ENCODE results near the gene IQCN.
A peak's percentile ranks its signal among the peaks of the same experiment; 100 is the strongest.

Gene IQCN

DNA sequence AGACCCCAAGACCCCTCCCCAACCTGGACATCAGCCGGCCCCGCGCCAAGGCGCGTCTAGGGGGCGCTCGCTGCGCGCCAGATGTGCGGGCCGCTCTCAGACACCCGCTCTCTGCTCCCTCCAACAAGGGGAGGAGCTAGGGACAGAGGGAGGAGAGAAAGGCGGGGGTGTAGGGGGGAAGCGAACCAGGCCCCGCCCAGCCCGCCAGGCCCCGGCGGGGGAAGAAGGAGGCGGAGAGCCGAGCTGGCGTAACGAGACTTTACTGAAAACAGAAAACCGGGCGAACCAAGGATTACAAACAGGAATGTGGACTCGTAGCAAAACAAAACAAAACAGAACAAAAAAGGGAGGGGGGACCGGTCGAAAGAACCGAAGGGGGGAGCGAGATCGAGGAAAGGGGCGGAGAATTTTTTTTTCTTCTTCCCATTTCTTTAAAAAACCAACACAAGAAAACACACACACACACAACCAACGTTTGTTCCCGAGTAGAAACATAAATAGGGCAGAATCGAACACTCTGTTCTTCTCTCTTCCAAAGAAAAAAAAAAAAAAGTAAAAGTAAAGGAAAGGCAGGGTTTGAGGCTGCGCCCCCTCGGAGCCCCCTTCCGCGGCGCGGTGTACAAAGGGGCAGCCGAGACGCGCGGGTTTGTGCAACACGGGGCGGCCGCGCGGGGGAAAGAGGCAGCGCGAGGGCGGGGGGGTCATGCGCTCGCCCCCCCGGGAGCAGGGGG is 5.4 kb upstream of the IQCN start (continued):
- TF ChIP-seq WT1 (tag by site-specific recombination; IDR thresholded peaks at IDR 0.05): 0 out of 2 replicates have a peak, but pooled peaks have one; percentile 35
- peak; percentile 24; the same call in 1 of the 2 replicates for TF ChIP-seq ZNF623 (tag by site-specific recombination; IDR thresholded peaks at IDR 0.05)
- TF ChIP-seq, protein P1, sequence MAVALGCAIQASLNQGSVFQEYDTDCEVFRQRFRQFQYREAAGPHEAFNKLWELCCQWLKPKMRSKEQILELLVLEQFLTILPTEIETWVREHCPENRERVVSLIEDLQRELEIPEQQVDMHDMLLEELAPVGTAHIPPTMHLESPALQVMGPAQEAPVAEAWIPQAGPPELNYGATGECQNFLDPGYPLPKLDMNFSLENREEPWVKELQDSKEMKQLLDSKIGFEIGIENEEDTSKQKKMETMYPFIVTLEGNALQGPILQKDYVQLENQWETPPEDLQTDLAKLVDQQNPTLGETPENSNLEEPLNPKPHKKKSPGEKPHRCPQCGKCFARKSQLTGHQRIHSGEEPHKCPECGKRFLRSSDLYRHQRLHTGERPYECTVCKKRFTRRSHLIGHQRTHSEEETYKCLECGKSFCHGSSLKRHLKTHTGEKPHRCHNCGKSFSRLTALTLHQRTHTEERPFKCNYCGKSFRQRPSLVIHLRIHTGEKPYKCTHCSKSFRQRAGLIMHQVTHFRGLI (tag by site-specific recombination; IDR thresholded peaks at IDR 0.05): no peak
- peak; percentile 73 for TF ChIP-seq ZBTB8A (tag by site-specific recombination; IDR thresholded peaks at IDR 0.05)
- no peak for TF ChIP-seq YY1 (tag by site-specific recombination; IDR thresholded peaks at IDR 0.05)
- TF ChIP-seq ZNF843 (tag by site-specific recombination; IDR thresholded peaks at IDR 0.05): no peak; the same call in 1 of the 2 replicates
- no peak for TF ChIP-seq ZSCAN16 (tag by site-specific recombination; IDR thresholded peaks at IDR 0.05)
- TF ChIP-seq ZNF571 (tag by site-specific recombination; IDR thresholded peaks at IDR 0.05): no peak
- no peak for TF ChIP-seq ZNF184 (tag by site-specific recombination; IDR thresholded peaks at IDR 0.05)
- TF ChIP-seq ZNF292 (tag by site-specific recombination; IDR thresholded peaks at IDR 0.05; ENCODE audit: borderline replicate concordance, low read depth): no peak
- no peak for TF ChIP-seq ZNF423 (tag by site-specific recombination; IDR thresholded peaks at IDR 0.05)
- no peak for TF ChIP-seq ZNF529 (tag by site-specific recombination; IDR thresholded peaks at IDR 0.05; ENCODE audit: insufficient replicate concordance)
- TF ChIP-seq KLF16 (tag by site-specific recombination; IDR thresholded peaks at IDR 0.05): peak; percentile 59; the same call in 1 of the 2 replicates
- TF ChIP-seq ZNF2 (tag by site-specific recombination; IDR thresholded peaks at IDR 0.05): peak; percentile 64; the same call in 1 of the 2 replicates
- peak; percentile 88 for TF ChIP-seq SP2 (tag by site-specific recombination; IDR thresholded peaks at IDR 0.05)
- TF ChIP-seq ZNF114 (tag by site-specific recombination; IDR thresholded peaks at IDR 0.05): no peak
- TF ChIP-seq, protein P2, sequence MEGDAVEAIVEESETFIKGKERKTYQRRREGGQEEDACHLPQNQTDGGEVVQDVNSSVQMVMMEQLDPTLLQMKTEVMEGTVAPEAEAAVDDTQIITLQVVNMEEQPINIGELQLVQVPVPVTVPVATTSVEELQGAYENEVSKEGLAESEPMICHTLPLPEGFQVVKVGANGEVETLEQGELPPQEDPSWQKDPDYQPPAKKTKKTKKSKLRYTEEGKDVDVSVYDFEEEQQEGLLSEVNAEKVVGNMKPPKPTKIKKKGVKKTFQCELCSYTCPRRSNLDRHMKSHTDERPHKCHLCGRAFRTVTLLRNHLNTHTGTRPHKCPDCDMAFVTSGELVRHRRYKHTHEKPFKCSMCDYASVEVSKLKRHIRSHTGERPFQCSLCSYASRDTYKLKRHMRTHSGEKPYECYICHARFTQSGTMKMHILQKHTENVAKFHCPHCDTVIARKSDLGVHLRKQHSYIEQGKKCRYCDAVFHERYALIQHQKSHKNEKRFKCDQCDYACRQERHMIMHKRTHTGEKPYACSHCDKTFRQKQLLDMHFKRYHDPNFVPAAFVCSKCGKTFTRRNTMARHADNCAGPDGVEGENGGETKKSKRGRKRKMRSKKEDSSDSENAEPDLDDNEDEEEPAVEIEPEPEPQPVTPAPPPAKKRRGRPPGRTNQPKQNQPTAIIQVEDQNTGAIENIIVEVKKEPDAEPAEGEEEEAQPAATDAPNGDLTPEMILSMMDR (tag by site-specific recombination; IDR thresholded peaks at IDR 0.05): peak; percentile 92
- TF ChIP-seq SETDB1 (IDR thresholded peaks at IDR 0.05; ENCODE audit: insufficient read length, low read length): no peak
- TF ChIP-seq GFI1B (tag by site-specific recombination; IDR thresholded peaks at IDR 0.05): no peak
- TF ChIP-seq, protein P3, sequence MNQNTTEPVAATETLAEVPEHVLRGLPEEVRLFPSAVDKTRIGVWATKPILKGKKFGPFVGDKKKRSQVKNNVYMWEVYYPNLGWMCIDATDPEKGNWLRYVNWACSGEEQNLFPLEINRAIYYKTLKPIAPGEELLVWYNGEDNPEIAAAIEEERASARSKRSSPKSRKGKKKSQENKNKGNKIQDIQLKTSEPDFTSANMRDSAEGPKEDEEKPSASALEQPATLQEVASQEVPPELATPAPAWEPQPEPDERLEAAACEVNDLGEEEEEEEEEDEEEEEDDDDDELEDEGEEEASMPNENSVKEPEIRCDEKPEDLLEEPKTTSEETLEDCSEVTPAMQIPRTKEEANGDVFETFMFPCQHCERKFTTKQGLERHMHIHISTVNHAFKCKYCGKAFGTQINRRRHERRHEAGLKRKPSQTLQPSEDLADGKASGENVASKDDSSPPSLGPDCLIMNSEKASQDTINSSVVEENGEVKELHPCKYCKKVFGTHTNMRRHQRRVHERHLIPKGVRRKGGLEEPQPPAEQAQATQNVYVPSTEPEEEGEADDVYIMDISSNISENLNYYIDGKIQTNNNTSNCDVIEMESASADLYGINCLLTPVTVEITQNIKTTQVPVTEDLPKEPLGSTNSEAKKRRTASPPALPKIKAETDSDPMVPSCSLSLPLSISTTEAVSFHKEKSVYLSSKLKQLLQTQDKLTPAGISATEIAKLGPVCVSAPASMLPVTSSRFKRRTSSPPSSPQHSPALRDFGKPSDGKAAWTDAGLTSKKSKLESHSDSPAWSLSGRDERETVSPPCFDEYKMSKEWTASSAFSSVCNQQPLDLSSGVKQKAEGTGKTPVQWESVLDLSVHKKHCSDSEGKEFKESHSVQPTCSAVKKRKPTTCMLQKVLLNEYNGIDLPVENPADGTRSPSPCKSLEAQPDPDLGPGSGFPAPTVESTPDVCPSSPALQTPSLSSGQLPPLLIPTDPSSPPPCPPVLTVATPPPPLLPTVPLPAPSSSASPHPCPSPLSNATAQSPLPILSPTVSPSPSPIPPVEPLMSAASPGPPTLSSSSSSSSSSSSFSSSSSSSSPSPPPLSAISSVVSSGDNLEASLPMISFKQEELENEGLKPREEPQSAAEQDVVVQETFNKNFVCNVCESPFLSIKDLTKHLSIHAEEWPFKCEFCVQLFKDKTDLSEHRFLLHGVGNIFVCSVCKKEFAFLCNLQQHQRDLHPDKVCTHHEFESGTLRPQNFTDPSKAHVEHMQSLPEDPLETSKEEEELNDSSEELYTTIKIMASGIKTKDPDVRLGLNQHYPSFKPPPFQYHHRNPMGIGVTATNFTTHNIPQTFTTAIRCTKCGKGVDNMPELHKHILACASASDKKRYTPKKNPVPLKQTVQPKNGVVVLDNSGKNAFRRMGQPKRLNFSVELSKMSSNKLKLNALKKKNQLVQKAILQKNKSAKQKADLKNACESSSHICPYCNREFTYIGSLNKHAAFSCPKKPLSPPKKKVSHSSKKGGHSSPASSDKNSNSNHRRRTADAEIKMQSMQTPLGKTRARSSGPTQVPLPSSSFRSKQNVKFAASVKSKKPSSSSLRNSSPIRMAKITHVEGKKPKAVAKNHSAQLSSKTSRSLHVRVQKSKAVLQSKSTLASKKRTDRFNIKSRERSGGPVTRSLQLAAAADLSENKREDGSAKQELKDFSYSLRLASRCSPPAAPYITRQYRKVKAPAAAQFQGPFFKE (tag by site-specific recombination; IDR thresholded peaks at IDR 0.05; ENCODE audit: borderline replicate concordance): no peak
- peak; percentile 46; the same call in 1 of the 2 replicates for TF ChIP-seq ZNF335 (tag by site-specific recombination; conservative IDR thresholded peaks at IDR 0.05)
- TF ChIP-seq ZNF324 (tag by site-specific recombination; IDR thresholded peaks at IDR 0.05): no peak; the same call in 1 of the 2 replicates
- TF ChIP-seq EGR2 (tag by site-specific recombination; IDR thresholded peaks at IDR 0.05; ENCODE audit: low read depth): peak; percentile 86
- TF ChIP-seq, protein P4, sequence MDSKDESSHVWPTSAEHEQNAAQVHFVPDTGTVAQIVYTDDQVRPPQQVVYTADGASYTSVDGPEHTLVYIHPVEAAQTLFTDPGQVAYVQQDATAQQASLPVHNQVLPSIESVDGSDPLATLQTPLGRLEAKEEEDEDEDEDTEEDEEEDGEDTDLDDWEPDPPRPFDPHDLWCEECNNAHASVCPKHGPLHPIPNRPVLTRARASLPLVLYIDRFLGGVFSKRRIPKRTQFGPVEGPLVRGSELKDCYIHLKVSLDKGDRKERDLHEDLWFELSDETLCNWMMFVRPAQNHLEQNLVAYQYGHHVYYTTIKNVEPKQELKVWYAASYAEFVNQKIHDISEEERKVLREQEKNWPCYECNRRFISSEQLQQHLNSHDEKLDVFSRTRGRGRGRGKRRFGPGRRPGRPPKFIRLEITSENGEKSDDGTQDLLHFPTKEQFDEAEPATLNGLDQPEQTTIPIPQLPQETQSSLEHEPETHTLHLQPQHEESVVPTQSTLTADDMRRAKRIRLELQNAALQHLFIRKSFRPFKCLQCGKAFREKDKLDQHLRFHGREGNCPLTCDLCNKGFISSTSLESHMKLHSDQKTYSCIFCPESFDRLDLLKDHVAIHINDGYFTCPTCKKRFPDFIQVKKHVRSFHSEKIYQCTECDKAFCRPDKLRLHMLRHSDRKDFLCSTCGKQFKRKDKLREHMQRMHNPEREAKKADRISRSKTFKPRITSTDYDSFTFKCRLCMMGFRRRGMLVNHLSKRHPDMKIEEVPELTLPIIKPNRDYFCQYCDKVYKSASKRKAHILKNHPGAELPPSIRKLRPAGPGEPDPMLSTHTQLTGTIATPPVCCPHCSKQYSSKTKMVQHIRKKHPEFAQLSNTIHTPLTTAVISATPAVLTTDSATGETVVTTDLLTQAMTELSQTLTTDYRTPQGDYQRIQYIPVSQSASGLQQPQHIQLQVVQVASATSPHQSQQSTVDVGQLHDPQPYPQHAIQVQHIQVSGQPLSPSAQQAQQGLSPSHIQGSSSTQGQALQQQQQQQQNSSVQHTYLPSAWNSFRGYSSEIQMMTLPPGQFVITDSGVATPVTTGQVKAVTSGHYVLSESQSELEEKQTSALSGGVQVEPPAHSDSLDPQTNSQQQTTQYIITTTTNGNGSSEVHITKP (tag by site-specific recombination; IDR thresholded peaks at IDR 0.05): peak; percentile 94
- no peak for TF ChIP-seq ZNF416 (tag by site-specific recombination; IDR thresholded peaks at IDR 0.05)
- TF ChIP-seq ZNF121 (tag by site-specific recombination; IDR thresholded peaks at IDR 0.05): no peak
